Activated CD4-positive, alpha-beta T cell treated with anti-CD3 and anti-CD28 coated beads, Interleukin-2, amount 50 U/mL, for 4 hours (primary cell): ENCODE data around the gene MCM3AP.
"Not testable (repeated sequence)": the region's sequence is repeated elsewhere in the genome, so short reads cannot be mapped to it uniquely, and the experiment has no call there.

Experiments
- DNase-seq, 2 experiments: peaks; one replicate each; pipeline ENCODE4 v3.0.0-alpha.2; 2020

Gene MCM3AP

DNA sequence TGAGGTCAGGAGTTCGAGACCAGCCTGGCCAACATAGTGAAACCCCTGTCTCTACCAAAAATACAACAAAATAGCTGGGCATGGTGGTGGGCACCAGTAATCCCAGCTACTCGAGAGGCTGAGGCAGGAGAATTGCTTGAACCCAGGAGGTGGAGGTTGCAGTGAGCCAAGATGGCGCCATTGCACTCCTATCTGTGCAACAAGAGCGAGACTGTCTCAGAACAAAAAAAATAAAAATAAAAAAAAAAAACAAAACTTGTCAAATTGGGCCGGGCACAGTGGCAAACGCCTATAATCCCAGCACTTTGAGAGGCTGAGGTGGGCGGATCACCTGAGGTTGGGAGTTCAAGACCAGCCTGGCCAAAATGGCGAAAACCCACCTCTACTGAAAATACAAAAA, 24.8 kb upstream of the MCM3AP start:
- DNase-seq, result not testable (repeated sequence)

DNA sequence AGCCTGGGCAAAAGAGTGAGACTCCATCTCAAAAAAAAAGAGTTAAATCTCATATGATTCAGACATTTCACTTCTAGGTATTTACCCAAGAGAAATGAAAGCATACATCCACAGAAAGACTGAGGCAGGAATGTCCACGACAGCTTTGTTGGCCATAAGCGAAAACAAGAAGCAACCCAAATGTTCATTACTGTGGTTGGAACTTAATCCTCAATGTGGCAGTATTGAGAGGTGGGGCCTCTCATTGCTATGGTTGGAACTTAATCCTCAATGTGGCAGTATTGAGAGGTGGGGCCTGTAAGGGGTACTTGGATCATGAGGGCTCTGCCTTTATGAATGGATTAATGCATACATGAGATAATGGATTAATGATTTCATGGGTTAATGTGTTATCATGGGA, 23.0 kb upstream of the MCM3AP start:
- DNase-seq, result no peak

DNA sequence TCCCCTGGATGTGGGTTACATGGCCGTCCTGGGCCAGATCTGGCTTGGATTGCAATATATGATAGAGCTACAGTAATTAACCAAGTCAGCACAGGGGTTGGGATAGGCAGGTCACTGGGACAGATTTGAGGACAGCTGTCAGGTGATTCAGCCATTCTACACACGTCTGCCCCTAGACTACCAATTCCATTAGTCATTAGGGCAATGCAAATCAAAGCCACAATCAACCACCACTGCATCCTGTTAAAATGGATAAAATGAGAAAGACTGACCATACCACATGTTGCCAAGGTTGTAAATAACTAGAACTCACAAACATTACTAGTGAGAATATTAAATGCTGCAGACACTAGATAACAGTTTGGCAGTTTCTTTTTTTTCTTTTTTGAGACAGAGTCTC, 22.2 kb upstream of the MCM3AP start:
- DNase-seq, result no peak

- DNase-seq, result no peak
These were observed 19.5 kb upstream of the MCM3AP start for GRCh38 chr21:46304955-46305354.

DNA sequence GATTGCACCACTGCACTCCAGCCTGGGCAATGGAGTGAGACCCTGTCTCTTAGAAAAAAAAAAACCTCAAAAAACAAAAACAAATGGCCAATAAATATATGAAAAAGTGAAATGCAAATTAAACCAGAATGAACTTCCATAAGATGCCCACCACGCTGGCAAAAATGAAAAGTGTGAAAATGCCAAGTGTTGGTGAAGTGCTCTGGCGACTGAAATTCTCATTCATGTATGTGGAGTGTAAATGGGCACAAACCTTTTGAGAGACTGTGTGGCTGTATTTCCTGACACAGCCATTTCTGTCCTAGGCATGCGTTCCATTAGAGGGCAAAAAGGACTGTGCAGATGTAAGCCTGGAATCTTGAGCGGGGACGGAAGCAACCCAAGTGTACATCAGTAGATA, 19.0 kb upstream of the MCM3AP start:
- no peak for DNase-seq

- no peak for DNase-seq
These were observed 16.3 kb upstream of the MCM3AP start for GRCh38 chr21:46301759-46302158.

GRCh38 chr21:46299167-46299566, 13.8 kb upstream of the MCM3AP start:
- DNase-seq, result no peak

DNA sequence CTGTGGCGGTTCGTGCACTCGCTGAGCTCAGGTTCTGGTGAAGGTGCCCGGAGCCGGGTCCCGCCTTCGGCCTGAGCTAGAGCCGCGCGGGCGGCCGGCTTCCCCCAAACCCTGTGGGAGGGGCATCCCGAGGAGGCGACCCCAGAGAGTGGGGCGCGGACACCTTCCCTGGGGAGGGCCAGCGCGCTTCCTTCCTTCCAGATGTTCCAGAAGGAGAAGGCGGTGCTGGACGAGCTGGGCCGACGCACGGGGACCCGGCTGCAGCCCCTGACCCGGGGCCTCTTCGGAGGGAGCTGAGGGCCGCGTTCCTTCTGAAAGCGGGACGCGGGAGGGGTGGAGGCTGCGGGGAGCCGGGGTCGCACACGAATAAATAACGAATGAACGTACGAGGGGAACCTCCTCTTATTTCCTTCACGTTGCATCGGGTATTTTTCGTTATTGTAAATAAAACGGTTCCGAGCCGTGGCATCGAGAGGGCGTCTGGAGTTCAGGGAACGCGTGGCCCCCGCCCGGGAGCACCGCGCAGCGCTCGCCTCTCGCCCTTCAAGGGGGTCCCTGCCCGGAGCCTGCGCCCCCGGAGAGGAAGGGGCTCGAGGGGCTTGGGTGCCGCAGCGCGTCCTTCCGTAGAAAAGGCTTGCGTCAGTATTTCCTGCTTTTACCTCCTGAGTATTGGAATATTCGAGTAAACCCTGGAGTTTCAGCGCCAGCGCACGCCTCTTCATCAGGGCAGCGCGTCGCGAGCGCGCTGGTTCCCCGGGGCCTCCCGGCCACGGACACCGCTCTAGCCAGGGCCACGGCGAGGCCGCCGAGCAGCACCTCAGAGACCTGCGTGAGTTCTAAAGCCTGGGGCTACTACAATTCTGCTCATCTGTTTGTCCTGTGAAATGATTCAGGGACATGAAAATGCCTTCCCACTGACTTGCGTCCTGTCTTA, 12.2 kb upstream of the MCM3AP start:
- DNase-seq, result no peak

GRCh38 chr21:46295996-46296752, 10.8 kb upstream of the MCM3AP start:
- peak; percentile 54 to 61 for DNase-seq

DNA sequence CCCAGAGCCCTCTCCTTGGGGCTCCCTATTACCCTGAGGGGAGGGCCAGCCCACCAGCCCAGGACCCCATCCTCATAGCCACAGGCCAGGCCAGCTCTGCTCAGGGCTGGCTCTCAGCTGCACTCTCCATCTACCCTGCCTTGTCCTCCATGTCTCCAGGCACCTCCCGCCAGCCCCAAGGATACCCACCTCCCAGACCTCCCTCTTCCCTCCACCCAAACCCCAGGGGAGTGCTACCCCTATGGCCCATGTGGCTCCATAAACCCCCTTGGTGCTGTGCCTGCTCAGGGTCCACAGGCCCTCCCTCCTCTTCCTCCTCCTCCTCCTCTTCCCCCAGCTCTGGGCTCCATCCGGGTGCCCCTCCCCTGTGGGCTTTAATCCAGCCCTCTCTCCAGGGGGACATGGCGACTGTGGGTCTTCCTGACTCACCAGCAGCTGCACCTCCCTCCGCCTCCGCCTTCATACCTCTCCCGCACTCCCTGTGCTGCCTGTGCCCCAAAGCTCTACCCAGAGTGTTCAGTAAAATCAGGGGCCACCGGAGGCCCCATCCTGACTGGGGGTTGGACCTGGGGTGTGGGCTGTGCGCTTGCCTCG, 9.9 kb upstream of the MCM3AP start:
- DNase-seq, result no peak

DNA sequence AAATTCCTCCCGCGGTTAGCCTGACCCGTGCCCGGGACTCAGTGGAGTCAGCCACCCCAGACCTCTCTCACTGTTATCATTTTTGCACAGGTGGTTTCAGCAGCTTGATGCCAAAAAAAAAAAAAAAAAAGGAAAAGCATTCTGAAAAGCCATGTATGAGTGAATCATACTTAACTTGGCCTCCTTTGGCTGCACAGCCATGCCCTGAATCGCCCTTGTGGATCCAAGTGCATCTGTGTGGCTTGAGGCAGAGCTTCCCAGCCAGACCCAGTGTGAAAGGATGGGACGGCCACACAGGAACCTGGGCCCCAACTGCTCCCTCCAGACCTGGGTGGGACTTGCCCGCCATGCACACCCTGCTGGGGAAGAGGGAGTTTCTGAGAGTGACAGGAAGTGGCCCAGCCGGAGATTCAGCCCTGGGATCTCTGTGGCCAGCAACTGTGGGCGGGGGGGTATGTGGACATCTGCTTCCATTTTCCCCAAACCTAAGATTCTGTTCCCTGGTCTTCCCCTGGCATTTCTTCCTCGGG, 9.3 kb upstream of the MCM3AP start:
- no peak for DNase-seq

DNA sequence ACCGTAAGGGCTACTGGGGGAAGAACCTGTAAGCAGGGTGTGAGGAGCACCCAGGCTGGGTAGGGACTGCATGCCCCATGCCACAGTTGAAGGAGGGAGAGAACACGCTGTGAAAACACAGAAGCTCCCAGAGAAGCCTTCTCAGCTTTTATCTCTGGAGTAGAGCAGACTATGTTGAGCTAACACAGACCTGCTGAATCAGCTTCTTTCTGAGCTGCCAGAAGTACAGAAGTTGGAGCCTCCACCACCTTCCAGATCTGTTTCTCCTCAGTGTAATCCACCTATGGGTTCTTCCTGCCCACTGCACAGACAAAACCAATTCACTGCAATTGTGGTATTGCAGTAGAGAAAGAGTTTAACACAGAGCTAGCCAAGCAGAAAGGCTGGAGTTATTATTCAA, 6.2 kb upstream of the MCM3AP start:
- no peak for DNase-seq

DNA sequence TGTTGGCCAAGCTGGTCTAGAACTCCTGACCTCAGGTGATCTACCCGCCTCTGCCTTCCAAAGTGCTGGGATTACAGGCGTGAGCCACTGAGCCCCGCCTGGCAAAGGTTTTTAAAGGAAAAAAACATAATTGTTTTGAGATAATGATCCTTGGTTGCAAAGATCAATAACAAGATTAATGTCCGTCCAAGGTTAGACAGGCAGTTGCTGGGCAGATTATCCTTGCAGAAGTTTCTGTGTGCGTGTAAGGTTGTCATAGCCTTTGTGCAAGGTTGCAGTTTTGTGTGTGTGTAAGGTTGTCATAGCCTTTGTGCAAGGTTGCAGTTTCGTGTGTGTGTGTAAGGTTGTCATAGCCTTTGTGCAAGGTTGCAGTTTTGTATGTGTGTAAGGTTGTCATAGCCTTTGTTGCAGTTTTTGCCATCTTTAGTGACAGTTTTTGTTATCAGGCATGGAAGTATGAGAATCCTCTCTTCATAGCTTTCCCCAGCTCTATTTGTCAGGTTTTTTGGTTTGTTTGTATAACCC, 4.3 kb upstream of the MCM3AP start:
- DNase-seq, result no peak

- no peak for DNase-seq
These were observed 2.1 kb upstream of the MCM3AP start for GRCh38 chr21:46287541-46287940.

GRCh38 chr21:46286648-46287002, 1.2 kb upstream of the MCM3AP start:
- no peak for DNase-seq

GRCh38 chr21:46285761-46286647, 593 bp upstream of the MCM3AP start, which contains the start of gene YBEY:
Gene YBEY (plus strand): TSS chr21:46286342. CDS start chr21:46286914, 572 bp downstream.
- DNase-seq, result peak; percentile 77 to 78

DNA sequence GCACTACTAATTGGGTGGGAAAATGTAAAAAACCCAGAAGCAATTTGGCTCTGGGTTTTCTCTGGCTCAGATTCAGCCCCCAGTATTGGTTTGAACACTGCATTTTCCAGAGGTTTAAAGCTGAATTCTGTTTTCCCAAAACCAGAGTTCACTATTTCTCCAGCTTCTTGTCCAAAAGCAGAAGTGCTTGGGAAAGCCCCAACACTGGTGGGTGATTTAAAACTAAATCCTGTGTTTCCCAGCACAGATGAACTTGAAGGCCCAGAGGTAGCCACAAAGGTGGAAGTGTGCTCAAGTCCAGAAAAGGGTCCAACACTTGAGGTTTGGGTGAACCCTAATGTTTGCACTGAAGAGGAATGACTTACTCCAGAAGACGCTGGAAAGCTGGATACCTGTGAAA, 678 bp downstream of the MCM3AP start:
- DNase-seq, result no peak

DNA sequence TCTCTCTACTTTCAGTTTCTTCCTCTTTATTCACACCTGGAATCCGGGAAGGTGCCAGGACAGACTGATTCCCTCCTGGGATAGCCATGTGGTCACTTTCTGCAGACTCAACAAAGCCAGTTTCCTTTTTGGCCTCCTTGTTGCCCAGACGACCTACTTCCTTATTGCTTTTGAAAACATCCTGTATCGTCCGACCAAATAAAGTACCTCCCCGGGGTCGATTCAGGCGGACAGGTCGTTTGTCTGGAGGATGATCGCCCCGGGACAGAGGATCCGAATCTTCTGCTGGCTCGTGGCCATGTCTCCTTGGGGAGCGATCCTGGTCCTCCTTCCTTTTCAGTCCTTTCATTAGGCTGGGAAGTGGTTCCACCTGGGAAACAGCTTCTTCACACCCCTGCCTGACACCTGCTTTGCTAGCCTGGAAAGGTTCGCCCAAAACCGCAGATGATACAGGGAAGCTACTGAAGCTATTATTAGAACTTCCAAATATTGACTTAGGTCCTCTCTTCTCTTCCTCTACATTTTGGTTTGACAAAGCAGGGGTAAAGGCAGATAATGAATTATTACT, 1.2 kb downstream of the MCM3AP start:
- DNase-seq, result no peak

DNA sequence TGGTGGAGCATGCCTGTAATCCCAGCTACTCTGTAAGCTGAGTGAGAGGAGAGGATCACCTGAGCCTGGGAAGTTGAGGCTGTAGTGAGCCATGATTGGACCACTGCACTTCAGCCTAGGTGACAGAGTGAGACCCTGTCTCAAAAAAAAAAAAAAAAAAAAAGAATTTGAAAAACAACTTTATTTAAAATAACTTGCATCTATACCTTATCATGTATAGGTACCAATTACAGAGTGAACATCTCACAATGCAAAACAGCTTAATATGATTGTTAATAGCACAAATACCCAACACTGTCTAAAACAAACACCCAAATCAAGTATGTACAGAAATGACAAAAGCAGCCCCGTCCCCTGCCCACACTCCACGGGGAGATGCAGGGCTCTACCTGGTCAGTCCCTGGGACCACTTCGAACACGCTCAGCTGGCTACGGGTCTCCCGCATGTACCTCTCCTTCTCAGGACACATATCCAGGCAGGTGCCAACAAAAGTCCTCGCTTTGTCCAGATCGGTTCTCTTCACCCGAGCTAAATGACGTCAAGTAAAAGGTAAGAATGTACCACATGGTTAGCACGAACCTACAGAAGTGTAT, 10.5 kb downstream of the MCM3AP start:
- no peak for DNase-seq

DNA sequence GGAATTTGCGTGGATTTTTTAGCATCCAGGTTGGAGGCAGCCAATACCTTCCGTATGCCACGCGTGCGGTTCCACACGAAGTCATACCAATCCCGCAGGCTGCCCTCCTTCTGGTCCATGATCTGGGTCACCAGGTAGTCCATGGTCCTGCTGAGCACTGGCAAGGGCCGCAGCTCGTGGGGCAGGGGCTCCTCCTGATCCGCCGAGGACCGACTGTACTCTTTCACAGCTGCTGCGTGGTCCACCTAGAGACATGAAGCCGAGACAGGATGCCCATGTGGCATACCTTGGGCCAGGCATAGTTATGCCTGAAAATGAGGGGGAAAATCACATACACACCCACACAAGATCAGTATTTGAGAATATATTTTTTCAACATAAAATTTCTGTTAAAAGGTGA, 12.1 kb downstream of the MCM3AP start:
- no peak for DNase-seq

- no peak for DNase-seq
These were observed 15.9 kb downstream of the MCM3AP start for GRCh38 chr21:46269466-46269865.
